ENCODE measurements around the gene ZDHHC6.

The ZDHHC6 gene

DNA sequence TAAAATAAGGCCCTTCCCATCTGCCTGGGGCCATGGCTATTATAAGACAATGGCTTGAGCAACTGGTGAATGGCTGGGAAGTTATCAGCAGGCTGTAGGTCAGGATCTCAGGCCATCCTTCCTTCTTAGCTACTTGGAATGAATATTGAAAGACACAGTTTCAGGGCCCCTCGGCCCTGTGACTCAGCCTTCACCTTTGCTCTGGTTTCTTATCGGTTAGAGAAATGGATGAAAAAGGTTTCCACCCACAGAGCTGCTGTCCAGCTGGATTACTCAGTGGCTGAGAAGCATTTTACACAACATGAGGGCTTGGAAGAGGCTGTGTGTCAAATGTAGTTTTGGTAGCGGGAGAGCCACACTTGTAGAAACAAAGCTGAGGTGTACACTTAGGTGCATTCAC, 63.4 kb downstream of the ZDHHC6 start:
- Histone ChIP-seq H3K79me1 (ENCODE audit: low read length) (peaks cover 8% of the 10 kb centered on the region), H2BK120ac (ENCODE audit: insufficient read depth, low read length, poor library complexity) (no peak overlapping the region), H3K79me2 (ENCODE audit: control insufficient read depth, insufficient read depth, low read length, poor library complexity) (no peaks in the 10 kb centered on the region), H3K9me3 (ENCODE audit: insufficient read depth, low read depth, low read length) (no peaks in the 10 kb centered on the region), H2BK5ac (ENCODE audit: low read depth, low read length, poor library complexity) (no peak overlapping the region), H3K23ac (ENCODE audit: low read length) (no peak overlapping the region), H2AK5ac (ENCODE audit: low read length) (no peak overlapping the region), H3K4me2 (ENCODE audit: low read length) (peak overlapping the region; percentile 21), H3K4ac (ENCODE audit: low read depth, low read length) (no peak overlapping the region), H3K27me3 (ENCODE audit: insufficient read depth, low read length) (no peaks in the 10 kb centered on the region), H4K12ac (ENCODE audit: low read depth, low read length) (no peak overlapping the region), H2BK12ac (ENCODE audit: low read length) (no peak overlapping the region), H3K9ac (ENCODE audit: low read length) (no peak overlapping the region), H4K8ac (ENCODE audit: low read depth, low read length) (no peak overlapping the region), H3K4me3 (ENCODE audit: low read depth, low read length) (no peak overlapping the region), H3K14ac (ENCODE audit: low read length) (no peak overlapping the region), H3K18ac (ENCODE audit: low read length) (no peak overlapping the region), H3K27ac (ENCODE audit: low read depth, low read length) (peak overlapping the region; percentile 6), H3K4me1 (ENCODE audit: control insufficient read depth in 1 of 2, insufficient read depth in 2 of 2, low read length in 2 of 2) (peaks cover 6 to 13% of the 10 kb centered on the region in 2 experiments), H4K91ac (ENCODE audit: low read depth, low read length) (no peak overlapping the region), H3K36me3 (ENCODE audit: control insufficient read depth in 1 of 2, insufficient read depth in 2 of 2, low read length in 2 of 2) (no peaks in the 10 kb centered on the region), H2AFZ (ENCODE audit: insufficient read depth, low read length, poor library complexity) (no peak overlapping the region)
- no CpG with 5 or more reads among the region's 3 CpGs for WGBS (ENCODE audit: extremely low coverage, insufficient coverage, insufficient read length)
- peak; percentile 97 to 99 for DNase-seq

DNA sequence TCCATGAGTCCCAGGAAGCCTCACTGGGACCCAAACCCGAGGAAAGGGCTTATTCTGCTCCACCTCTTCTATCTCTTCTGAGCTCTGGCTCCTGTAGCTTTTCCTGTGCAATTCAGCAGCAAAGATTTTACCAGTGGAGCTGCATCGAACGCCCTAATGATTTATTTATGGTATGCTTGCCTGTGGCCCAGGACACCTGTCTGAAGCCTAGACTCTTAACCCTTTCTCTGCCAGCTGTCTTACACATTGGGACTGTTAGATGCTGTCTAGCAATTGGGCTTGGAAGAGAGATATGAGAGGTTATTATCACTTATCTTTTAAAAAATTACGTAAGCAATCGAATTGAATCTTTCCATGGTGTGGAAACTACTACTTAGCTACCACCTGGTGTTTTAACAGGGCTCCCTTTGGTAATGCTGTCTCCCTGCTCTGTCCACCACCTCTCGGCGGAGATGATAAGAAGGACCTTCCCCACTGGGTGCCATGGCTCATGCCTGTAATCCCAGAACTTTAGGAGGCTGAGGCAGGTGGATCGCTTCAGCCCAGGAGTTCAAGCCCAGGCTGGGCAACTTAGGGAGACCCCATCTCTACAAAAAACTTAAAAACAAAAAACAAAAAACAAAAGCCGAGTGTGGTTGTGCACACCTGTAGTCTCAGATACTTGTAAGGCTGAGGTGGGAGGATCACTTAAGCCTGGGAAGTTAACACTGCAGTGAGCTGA, 64.0 kb downstream of the ZDHHC6 start:
- Histone ChIP-seq H3K14ac (ENCODE audit: low read length) (no peak overlapping the region), H3K4me3 (ENCODE audit: low read depth, low read length) (no peak overlapping the region), H3K9ac (ENCODE audit: low read length) (no peak overlapping the region), H3K9me3 (ENCODE audit: insufficient read depth, low read depth, low read length) (no peaks in the 10 kb centered on the region), H2BK5ac (ENCODE audit: low read depth, low read length, poor library complexity) (peak overlapping the region; percentile 28), H3K79me1 (ENCODE audit: low read length) (peaks cover 8% of the 10 kb centered on the region), H2BK120ac (ENCODE audit: insufficient read depth, low read length, poor library complexity) (peak overlapping the region; percentile 19), H2AFZ (ENCODE audit: insufficient read depth, low read length, poor library complexity) (no peak overlapping the region), H3K18ac (ENCODE audit: low read length) (no peak overlapping the region), H3K4me2 (ENCODE audit: low read length) (no peak overlapping the region), H4K12ac (ENCODE audit: low read depth, low read length) (no peak overlapping the region), H3K27ac (ENCODE audit: low read depth, low read length) (peak overlapping the region; percentile 56), H4K8ac (ENCODE audit: low read depth, low read length) (no peak overlapping the region), H2AK5ac (ENCODE audit: low read length) (no peak overlapping the region), H3K79me2 (ENCODE audit: control insufficient read depth, insufficient read depth, low read length, poor library complexity) (no peaks in the 10 kb centered on the region), H3K27me3 (ENCODE audit: insufficient read depth, low read length) (no peaks in the 10 kb centered on the region), H3K4ac (ENCODE audit: low read depth, low read length) (no peak overlapping the region), H3K4me1 (ENCODE audit: control insufficient read depth in 1 of 2, insufficient read depth in 2 of 2, low read length in 2 of 2) (peaks cover 6 to 13% of the 10 kb centered on the region in 2 experiments), H4K91ac (ENCODE audit: low read depth, low read length) (peak overlapping the region; percentile 36), H2BK12ac (ENCODE audit: low read length) (peak overlapping the region; percentile 78), H3K23ac (ENCODE audit: low read length) (no peak overlapping the region), H3K36me3 (ENCODE audit: control insufficient read depth in 1 of 2, insufficient read depth in 2 of 2, low read length in 2 of 2) (no peaks in the 10 kb centered on the region)
- DNase-seq = peak in 1 of 2 donors; percentile 50
- no CpG with 5 or more reads among the region's 9 CpGs for WGBS (ENCODE audit: extremely low coverage, insufficient coverage, insufficient read length)

Measured in trophoblast cell (in vitro differentiated cells and primary cell).